GM19467 (cell line): ENCODE results near the gene UCHL3.
"Not testable (repeated sequence)": the region's sequence is repeated elsewhere in the genome, so short reads cannot be mapped to it uniquely, and the experiment has no call there.

Experiments used
- ATAC-seq: cut with Tn5 transposase; IDR thresholded peaks from one replicate; pipeline ENCODE4 v1.9.1; 2021; ENCODE audit warnings: mild to moderate bottlenecking, moderate library complexity; ENCODE audit not compliant: unreplicated experiment

The UCHL3 gene

DNA sequence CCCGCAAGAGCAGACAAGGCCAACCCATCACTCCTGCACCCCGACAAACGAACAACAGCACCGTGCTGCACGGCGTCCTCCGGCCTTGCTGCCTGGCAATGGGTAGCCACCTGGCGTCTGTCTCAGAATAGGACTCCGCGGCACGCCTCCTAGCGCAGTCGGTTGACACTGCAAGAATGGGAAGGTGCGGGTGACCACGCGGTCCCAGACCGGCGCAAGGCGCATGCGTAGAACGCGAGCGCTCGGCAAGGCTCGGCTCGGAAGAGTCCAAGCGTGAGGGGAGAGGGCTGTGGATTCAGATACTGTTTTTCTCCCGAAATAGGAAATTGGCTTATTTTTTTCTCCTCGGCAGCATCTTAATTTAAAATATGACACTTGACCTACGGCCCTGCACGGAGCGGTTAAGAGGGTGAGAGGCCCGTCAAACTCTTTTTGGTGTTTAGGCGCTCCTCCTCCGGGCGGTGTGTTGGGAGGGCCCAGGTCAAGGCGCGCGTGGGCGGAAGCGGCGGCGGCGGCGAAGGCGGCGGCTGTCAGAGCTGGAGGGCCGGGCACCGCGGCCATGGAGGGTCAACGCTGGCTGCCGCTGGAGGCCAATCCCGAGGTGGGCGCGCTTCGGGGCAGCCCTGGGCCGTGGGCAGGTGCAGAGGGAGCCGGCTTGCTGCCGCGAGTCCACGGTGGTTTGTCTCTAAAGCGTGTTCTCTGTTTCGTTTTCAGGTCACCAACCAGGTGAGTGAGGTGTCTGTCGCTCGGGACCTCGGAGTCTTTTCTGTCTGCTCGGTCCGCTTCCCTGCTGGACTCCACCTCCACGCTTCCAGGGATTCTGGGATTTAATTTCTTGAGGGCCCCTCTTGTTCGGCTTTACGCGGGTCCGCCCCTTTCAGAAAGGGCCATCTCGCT is at the start of gene UCHL3:
Gene UCHL3, plus strand, starts transcription at position 530 of the 897 bp plus-strand sequence. Its CDS starts 30 bp downstream, at position 560.
- ATAC-seq: peak; percentile 98

DNA sequence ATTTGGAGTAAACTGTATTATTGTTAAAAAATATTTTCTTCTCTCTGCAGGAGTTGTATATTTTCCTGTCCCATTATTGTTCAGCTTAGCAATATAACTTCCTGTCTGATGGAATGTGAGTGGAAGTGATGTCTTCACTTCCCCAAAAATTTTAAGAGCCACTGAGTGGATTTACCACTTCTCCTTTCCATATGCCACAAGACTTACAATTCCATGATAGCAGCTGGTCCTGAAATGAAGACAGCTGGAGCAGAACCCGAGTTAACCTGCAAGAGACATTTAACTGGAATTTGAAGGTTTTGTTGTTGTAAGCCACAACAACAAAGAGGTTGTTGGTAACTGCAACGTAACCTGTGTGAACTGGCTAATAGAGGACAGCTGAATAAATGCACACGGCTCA is 44.3 kb upstream of the UCHL3 start:
- no peak for ATAC-seq

DNA sequence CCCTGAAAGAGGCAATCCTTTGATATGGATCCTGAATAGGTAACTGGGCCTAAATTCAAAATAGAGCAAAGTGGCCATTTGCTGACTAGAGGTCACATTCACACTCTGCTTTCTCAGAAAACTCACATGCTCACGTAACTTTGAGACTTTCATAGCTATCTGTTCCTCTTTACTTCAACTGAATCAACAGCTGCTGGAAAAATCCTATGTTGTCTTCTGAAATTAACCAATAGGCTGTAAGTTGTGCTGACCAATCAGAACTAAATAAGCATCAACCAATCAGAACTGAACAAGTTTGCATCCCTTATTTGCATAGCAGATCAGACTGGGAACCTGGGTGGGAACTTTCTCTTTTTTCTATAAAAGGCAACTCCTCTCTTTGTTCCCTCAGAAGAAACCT is 43.6 kb upstream of the UCHL3 start:
- no peak for ATAC-seq

DNA sequence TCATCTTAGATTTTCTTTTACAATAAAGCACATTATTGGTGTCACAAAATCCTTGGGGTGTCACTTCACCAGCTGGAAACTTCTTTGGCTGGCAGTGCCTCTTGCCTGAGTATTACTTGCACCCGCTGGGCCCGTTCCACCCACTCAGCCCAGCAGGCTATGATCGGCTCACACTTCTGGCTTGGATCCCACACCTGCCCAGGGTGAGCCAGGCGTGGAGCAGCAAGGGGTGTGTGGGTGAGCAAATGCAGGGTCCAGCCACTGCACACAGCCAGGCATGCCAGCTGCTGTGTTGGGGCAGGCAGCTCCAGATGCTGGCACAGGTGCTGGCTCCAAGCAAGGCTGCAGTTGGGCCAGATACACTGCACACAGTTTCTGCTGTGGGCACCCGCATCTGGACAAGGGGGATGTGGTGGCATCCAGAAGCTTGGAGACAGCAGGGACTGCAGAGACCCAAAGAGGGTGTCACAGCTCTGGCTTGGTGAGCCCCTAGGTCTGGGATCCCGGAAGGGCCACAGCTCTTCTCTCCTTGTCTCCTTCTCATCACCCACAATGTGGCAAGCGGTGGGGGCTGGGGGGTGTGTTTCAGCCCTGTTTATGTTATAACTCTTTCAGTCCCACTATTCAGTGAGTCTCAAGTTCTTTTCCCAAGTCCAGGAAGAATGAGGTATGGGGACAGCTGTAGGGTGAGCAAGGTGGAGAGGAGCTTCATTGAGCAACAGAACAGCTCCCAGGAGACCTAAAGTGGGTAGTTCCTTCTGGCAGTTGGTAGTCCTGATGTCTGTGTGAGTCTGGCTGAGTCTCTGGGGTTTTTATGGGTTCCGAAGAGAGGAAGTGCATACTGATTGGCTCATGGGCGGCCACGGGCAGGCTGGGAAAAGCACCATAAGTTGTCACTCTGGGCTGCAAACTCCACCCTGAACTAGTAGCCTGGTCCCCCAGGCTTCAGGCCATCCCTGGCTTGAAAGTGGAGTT is 42.3 kb upstream of the UCHL3 start:
- ATAC-seq: no peak

DNA sequence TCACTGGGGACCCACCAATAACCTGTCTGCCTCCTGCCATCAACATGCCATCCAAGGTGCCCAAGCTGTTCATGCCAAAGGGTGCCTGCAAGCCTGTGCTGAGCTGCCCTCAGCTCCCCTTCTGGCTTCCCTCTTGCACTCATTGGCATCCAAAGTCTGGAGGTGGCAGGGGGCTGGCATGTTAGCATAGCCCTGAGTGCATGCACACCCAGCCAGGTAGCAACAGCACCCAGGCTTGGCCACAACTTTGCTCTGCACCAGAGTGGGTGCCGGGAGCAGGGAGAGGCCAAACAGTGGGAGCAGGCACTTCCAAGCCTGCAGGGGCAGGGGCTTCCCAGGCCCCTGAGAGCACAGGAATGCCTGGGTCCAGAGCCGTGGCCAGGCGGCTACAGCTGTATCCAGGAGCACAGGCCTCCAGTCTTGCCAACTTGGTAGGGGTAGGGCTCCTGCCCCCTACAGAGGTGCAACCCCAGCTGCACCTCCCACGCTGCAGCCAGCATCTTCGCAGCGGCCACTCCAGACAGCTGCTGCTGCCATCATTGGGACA is 41.5 kb upstream of the UCHL3 start:
- ATAC-seq: no peak

DNA sequence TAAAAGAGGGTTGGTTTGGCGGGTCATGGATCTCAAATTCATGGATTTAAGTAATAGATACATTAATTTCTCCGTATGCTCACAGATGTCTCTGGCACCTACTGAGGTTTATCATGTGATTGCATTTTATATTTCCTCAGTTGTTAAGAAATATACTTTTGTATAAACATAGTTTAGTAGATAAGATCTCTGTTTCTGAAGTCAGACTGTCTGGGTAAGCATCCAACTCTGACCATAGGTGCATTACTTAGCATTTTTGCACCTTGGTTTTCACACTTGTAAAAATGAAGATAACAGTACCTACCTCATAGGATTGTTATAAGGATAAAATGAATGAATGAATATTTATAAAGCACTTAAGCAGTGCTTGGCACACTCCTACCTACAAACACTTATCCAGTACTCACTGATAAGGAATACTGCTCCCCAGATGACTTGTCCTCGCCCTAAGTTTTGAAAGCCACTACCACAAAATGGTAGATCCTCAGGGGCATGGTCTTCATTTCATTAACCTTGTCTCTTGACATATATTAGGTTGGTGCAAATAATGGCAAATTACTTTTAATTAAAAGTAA is 38.5 kb upstream of the UCHL3 start:
- ATAC-seq: no peak

DNA sequence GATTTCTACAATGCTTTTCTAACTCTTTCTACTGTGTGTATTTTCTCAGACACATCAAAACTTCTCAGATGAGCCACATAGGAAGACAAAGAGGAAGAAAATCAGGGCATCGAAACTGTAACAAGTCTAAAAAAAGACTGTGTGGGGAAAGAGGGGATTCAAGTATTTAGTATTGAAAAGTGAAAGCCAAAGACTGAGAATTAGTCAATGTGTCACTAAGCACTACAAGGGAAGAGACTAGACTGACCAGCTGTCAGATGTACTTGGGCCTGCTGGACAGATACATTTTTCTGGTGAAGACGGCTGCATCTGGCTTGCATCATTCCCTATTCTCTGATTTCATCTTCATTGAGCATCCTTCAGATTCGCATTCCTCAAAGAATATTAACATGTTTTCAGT is 37.3 kb upstream of the UCHL3 start:
- ATAC-seq: peak; percentile 91

DNA sequence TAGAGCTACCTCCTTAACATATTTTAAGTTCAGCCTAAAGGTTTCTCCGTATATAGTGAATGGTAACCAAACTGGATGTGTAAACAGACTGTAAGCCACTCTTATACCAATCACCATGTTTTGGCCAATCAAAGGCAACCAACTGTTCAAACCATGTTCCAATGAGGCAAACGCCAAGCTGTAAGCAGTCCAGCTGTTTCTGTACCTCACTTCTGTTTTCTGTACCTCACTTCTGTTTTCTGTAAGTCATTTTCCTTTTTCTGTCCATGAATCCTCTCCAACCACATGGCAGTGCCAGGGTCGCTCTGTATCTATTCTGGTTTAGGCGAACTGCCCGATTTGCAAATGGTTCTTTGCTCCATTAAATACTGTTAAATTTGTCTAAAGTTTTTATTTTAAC is 36.3 kb upstream of the UCHL3 start:
- no peak for ATAC-seq

DNA sequence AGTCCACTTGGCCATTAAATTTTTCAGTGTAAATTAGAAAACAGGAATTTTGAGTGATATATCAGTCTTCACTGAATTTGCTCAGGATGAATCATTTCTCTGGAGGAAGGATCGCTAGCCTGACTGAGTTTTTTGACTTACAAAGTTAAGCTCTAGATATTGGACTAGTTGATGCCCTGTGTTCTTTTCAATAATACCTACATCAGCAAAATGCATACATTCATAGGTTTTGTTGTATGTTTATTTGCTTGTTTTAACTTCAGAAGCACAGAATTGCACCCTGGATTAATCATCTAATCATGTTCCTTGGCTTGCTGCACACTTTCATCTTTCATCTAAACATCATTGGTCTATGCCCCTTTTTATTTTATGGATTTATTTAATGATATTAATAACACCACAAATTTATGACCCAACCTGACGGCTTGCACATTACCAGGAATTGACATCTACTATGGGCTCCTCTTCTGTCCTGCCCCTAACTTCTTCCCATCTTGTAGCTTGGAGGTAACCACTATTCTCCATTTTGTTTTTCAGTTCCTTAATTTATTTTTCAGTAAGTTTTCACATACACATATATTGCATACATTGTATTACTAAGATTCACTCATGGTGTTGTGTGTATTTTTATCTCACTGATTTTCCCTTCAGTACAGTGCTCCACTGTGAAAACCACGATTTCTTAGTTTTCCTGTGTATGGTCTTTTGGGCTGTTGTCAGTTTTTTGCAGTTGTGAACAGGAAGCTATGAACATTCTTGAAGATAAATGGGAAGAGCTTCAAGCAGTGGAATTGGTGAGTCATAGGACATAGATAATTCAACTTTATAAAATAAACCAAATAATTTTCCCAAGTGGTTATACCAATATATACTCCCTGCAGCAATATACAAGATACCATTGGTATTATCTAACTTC is 35.3 kb upstream of the UCHL3 start:
- ATAC-seq: no peak

DNA sequence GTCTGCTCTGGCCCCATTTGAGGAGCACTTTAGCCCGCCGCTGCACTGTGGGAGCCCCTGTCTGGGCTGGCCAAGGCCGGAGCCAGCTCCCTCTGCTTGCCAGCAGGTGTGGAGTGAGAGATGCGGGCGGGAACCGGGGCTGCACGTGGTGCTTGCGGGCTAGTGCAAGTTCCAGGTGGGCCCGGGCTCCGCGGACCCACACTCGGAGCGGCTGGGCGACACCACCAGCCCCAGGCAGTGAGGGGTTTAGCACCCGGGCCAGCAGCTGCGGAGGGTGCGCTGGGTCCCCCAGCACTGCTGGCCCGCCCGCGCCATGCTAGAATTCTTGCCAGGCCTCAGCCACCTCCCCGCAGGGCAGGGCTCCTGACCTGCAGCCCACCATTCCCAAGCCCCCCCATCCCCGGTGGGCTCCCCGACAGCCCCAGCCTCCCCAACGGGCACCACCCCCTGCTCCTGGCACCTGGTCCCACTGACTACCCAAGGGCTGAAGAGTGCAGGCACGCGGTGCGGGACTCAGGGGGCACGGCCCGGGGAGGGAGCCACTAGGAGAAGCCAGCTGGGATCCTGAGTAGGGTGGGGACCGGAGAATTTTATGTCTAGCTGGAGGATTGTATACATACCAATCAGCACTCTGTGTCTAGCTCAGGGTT is 31.0 kb upstream of the UCHL3 start:
- ATAC-seq: no peak

DNA sequence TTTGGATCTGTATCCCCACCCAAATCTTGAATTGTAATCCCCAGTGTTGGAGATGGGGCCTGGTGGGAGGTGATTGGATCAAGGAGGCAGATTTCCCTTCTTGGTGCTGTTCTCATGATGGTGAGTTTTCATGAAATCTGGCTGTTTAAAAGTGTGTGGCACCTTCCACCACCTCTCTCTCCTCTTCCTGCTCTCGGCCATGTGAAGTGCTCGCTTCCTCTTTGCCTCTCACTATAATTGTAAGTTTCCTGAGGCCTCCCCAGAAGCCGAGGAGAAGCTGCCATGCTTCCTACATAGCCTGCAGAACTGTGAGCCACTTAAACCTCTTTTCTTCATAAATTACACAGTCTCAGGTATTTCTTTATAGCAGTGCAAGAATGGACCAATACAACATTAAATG is 27.6 kb upstream of the UCHL3 start:
- ATAC-seq: no peak

DNA sequence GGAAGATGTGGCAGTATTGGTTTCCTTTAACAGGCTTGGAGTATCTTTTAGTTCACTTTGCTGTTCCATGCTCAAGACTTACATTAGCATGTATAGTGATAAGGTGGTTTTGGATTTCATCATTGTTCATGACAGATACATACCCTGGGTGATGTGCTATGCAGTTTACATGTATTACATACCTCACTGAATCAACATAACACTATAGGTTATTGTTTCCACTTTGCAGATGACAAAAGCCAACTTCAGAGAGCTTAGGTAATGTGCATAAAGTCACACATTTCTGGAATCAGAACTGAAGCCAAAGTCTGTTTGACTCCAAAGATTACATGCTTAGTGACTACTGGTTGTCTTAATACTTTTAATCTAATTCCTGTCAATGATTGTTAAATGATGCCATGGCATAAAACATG is 19.0 kb upstream of the UCHL3 start:
- ATAC-seq: no peak

DNA sequence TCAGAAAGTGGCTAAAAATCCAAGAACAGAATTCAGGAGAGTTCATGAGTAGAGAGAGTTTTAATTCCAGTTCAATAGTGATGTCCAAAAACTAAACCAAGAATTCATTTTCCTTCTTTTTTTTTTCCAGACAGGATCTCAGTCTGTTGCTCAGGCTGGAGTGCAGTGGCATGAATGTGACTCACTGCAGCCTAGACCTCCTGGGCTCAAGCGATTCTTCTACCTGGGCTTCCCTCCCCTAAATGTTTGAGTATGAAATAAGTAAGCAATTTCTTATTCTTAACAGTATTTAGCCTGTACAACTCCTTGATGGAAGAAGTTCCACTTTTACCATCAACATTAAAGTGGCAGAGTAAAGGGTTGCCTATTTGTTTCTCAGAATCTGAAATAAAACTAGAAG is 15.7 kb upstream of the UCHL3 start:
- no peak for ATAC-seq

DNA sequence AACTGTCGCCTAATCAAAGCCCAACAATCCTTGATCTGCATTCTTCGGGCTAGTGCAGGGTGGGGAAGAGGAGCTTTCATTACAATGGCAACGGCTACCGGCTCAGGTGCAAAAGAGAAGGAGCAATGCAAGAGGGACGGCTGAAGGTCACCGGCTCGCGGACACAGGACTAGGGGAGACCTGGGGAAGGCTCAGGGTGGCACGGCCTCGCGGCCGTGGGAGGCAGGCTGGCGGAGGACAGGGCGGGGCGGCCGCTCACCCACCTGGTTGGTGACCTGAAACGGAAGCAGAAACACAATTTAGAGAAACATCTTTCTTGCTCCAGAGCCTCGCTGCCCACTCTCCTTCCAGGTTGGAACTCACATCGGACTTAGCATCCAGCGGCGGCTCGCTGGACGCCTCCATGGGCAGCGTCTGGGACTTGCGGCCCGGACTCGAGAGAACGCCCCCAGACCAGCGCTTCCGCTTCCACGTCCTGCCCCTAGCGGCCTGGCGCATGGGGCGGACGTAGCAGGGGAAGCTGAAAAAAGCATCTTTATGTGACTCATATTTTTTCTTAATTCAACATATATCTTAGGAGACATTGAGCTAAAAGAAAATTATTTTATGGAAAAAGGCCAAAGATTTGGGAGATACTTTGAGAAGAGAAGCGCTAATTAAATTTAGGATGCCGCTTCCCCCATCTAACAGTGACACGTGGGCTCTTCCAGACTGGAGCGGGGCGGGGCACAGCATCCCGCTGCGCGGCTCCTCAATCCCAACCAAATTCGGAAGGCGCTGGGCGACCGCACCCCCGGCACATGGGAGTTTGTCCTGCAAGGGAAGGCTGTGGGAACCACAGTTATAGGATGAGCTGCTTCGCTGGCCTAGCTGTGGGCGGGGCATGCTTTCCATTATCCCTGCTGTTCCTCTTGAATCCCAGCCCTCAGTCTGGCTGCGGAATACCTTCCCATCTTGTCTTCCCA is 11.9 kb upstream of the UCHL3 start, which contains the start of gene COMMD6:
Gene COMMD6, minus strand, starts transcription at position 441 of the 965 bp plus-strand sequence. Its CDS starts 36 bp downstream, at position 405.
- peak; percentile 99 for ATAC-seq

DNA sequence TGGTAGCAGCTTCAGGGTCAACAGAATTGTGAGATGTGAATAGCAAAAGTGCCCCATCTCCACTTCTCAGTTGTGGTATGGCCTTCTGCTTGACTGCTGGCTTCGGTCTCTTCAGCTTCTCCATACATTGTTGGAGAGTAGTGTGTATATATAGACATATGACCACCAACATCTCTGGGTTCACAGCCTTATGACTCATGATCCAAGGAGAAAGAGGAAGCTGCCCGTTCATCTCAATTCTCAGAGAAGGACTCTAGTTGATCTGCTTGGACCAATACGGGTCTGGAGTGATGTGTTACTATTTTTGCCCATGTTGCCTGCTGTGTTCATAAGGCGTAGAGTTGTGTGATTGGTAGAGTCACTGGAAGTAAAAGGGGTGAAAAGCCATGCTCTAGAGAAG is 8.3 kb upstream of the UCHL3 start:
- ATAC-seq: no peak

DNA sequence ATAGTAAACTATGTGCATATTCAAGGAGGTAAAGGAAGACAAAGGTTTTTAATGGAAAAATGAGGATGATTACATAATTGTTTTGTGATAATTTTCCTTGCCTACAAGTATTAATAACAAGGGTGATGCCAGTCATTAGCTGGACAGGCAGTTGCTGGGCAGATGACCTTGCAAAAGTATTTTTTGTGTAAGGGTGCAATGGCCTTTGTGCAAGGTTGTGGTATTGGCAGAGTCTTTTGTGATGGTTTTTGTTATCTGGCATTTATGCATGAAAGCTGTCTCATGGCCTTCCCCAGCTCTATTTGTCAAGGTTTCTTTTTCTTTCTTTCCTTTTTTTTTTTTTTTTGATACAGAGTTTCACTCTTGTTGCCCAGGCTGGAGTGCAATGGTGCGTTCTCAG is 7.6 kb upstream of the UCHL3 start:
- ATAC-seq: no peak

DNA sequence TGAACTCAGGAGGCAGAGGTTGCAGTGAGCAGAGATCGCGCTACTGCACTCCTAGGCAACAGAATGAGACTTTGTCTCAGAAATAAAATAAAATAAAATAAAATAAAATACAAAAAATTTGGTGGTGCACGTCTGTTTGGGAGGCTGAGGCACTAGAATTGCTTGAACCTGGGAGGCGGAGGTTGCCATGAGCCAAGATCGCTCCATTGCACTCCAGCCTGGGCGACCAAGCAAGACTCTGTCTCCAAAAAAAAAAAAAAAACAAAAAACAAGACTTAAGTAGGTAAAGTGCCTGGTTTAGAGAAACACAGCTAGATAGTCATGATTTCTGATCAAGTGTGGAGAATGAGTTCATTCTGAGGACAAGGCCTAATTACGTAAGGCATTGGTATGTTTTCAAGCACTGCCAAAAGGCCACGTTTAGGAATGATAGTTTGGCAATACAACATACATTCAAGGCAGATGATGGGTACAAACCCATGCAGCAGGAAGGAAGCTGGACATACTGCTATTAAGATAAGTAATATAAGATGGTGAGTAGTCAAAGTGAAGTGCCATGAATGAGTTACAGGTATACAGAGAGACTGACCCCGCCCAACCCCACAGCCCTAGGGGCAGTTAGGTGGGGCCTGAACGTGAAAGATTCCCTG is 4.8 kb upstream of the UCHL3 start:
- ATAC-seq: no peak

DNA sequence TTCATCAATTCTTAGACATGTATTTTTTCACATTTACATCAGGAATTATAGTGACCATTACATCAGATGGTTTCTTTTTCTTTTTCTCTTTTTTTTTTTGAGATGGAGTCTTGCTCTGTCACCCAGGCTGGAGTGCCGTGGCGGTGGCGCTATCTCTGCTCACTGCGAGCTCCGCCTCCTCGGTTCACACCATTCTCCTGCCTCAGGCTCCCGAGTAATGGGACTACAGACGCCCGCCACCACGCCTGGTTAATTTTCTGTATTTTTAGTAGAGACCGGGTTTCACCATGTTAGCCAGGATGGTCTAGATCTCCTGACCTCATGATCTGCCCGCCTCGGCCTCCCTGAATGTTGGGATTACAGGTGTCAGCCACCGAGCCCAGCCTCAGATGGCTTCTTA is 4.2 kb upstream of the UCHL3 start:
- ATAC-seq: not testable (repeated sequence)
